Stimulated activated CD4-positive, alpha-beta T cell treated with anti-CD3 and anti-CD28 coated beads, TNF-alpha, amount 100 ng/mL, for 4 hours (primary cell): ENCODE results near the gene CNTN4.
"Not testable (repeated sequence)": the region's sequence is repeated elsewhere in the genome, so short reads cannot be mapped to it uniquely, and the experiment has no call there.

Experiments used
- DNase-seq, 3 experiments: peaks; one replicate each; pipeline ENCODE4 v3.0.0-alpha.2; 2020; ENCODE audit warnings: low read depth in 3 of 3

CNTN4 gene

GRCh38 chr3:2790266-2790815 lies 691.7 kb downstream of the CNTN4 start:
- no peak for DNase-seq

GRCh38 chr3:2792432-2792831 lies 693.8 kb downstream of the CNTN4 start:
- no peak for DNase-seq

GRCh38 chr3:2793987-2794386 lies 695.3 kb downstream of the CNTN4 start:
- DNase-seq: no peak

GRCh38 chr3:2802429-2802828 lies 703.8 kb downstream of the CNTN4 start:
- no peak for DNase-seq

GRCh38 chr3:2807514-2807913 lies 708.8 kb downstream of the CNTN4 start:
- no peak for DNase-seq

GRCh38 chr3:2810723-2811122 lies 712.1 kb downstream of the CNTN4 start:
- DNase-seq: no peak

- DNase-seq: no peak
These were observed 720.9 kb downstream of the CNTN4 start for GRCh38 chr3:2819571-2819970.

GRCh38 chr3:2820982-2821381 lies 722.3 kb downstream of the CNTN4 start:
- DNase-seq: not testable (repeated sequence)

- DNase-seq: no peak
These were observed 723.9 kb downstream of the CNTN4 start for GRCh38 chr3:2822611-2823010.

GRCh38 chr3:2823031-2823430 lies 724.4 kb downstream of the CNTN4 start:
- DNase-seq: no peak

- no peak for DNase-seq
These were observed 725.0 kb downstream of the CNTN4 start for GRCh38 chr3:2823437-2824211.

GRCh38 chr3:2826036-2826435 lies 727.4 kb downstream of the CNTN4 start:
- no peak for DNase-seq

GRCh38 chr3:2826453-2826852 lies 727.8 kb downstream of the CNTN4 start:
- DNase-seq: no peak

- no peak for DNase-seq
These were observed 738.6 kb downstream of the CNTN4 start for GRCh38 chr3:2837239-2837638.

- no peak for DNase-seq
These were observed 739.2 kb downstream of the CNTN4 start for GRCh38 chr3:2837910-2838309.

GRCh38 chr3:2838546-2839157 lies 740.0 kb downstream of the CNTN4 start:
- DNase-seq: no peak

- DNase-seq: no peak
These were observed 741.2 kb downstream of the CNTN4 start for GRCh38 chr3:2839876-2840275.

GRCh38 chr3:2847062-2847841 lies 748.6 kb downstream of the CNTN4 start:
- DNase-seq: no peak

- no peak for DNase-seq
These were observed 750.4 kb downstream of the CNTN4 start for GRCh38 chr3:2849092-2849491.

- no peak for DNase-seq
These were observed 752.0 kb downstream of the CNTN4 start for GRCh38 chr3:2850701-2851100.

- no peak for DNase-seq
These were observed 752.7 kb downstream of the CNTN4 start for GRCh38 chr3:2851361-2851760.

GRCh38 chr3:2851835-2852234 lies 753.2 kb downstream of the CNTN4 start:
- no peak for DNase-seq
